Esophagus squamous epithelium (tissue), 5 donors: Measurements from ENCODE around the gene CA6. TPM values are rescaled to one million over a fixed set of nuclear protein-coding genes. Genes with fewer than 3 reads are reported as not detected.

Source experiments
- DNase-seq: peaks from one replicate; lab custom pipeline; 2025; lab: John Stamatoyannopoulos, UW
- H3K27ac ChIP-seq, 4 donors: fragments of 200-600 bp; sonication (generic); one replicate each; pipeline ENCODE4 v1.5.1; 2016 to 2019; ENCODE audit warnings: mild to moderate bottlenecking in 1 of 4
- H3K27me3 ChIP-seq, 4 donors: fragments of 200-600 bp; sonication (generic); 1 replicate in 3 of 4; 2 replicates in 1 of 4; pipeline versions ENCODE4 v1.5.1 to v1.6.0; 2017 to 2021; ENCODE audit warnings: antibody characterized with exemption in 1 of 4
- H3K36me3 ChIP-seq, 3 donors: fragments of 200-600 bp; sonication (generic); one replicate each; pipeline ENCODE4 v1.5.1; 2016 to 2019
- H3K4me1 ChIP-seq, 3 donors: fragments of 200-600 bp; sonication (generic); one replicate each; pipeline ENCODE4 v1.5.1; 2017 to 2019
- H3K4me3 ChIP-seq, 4 donors: fragments of 200-600 bp; sonication (generic); 1 replicate in 3 of 4; 2 replicates in 1 of 4; pipeline ENCODE4 v1.5.1; 2016 to 2019; ENCODE audit warnings: mild to moderate bottlenecking in 2 of 4, moderate library complexity in 1 of 4
- H3K9me3 ChIP-seq, 3 donors: fragments of 200-600 bp; sonication (generic); one replicate each; pipeline ENCODE4 v1.5.1; 2016 to 2019
- POLR2A ChIP-seq, 4 donors: fragments of 450-650 bp; IDR thresholded peaks; one replicate each; pipeline ENCODE4 v1.6.1; 2017; ENCODE audit warnings: antibody characterized with exemption in 4 of 4, mild to moderate bottlenecking in 4 of 4, moderate library complexity in 3 of 4
- WGBS, 2 donors: methylation state at CpG; one replicate each; pipeline ENCODE4 v1.1.5; 2018; 5-methylcytosine and 5-hydroxymethylcytosine counted together
- intact Hi-C: fragments of 100-400 bp; cut with DNase I; formaldehyde crosslinking; loops from one replicate; pipeline ENCODE4 v1.15.0; 2022
- total RNA-seq, 4 donors: library from RNA; depleted of rRNA; stranded (reverse); fragments of >200 nt; gene quantifications; one replicate each; pipeline ENCODE4 v1.1.0, GENCODE V29; 2016
- TF ChIP-seq, protein P1 (sequence below), 6 experiments: fragments of 450-650 bp in 4 of 6; fragments of 200-600 bp in 2 of 6; sonication (generic) in 2 of 6; IDR thresholded peaks; one replicate each; pipeline ENCODE4 v1.5.1; 2016 to 2019; ENCODE audit warnings: antibody characterized with exemption in 6 of 6, mild to moderate bottlenecking in 4 of 6, moderate library complexity in 4 of 6
- donor health status: DM: yes; HTN: yes; CAD: no.

Gene CA6
- total RNA-seq, 4 donors from 2014 or later = not detected

DNA sequence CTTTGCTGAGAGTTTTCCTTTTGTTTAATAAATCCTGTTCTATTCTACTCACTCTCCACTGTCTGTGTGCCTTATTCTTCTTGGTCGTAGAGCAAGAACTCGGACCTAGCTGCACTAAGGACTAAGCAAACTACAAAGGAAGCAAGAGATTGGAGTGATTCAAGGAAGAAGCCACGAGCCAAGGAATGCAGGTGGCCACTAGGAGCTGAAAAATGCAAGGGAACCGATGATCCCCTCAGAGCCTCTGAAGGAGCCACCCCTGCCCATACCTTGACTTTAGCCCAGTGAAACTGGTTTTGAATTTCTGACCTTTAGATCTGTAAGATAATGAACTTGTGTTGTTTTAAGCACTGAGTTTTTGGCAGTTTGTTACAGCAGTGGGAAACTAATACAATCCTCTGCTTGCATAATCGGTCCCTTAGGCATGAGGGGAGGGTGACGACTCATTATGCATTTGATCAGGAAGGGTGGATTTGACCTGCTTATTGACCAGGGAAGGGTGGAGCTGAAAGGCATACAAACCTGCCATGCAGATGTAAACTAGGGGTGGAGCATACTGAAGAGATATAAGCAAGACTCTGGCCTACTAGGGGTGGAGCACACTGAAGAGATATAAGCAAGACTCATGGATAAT lies 6.2 kb upstream of the CA6 start:
- WGBS, 2 donors = 29 to 51% methylated on average over 3 of the region's 6 CpGs
- H3K4me1 ChIP-seq = peaks cover 0 to 21% (median 4%) of the 10 kb centered on the region in 3 donors
- H3K4me3 ChIP-seq = no peak overlapping the region
- no peak for DNase-seq
- H3K27ac ChIP-seq = peak overlapping the region in 3 of 4 donors; percentile 63 to 70 (median 65)
- intact Hi-C loops = no loop called here
- TF ChIP-seq, protein P1, sequence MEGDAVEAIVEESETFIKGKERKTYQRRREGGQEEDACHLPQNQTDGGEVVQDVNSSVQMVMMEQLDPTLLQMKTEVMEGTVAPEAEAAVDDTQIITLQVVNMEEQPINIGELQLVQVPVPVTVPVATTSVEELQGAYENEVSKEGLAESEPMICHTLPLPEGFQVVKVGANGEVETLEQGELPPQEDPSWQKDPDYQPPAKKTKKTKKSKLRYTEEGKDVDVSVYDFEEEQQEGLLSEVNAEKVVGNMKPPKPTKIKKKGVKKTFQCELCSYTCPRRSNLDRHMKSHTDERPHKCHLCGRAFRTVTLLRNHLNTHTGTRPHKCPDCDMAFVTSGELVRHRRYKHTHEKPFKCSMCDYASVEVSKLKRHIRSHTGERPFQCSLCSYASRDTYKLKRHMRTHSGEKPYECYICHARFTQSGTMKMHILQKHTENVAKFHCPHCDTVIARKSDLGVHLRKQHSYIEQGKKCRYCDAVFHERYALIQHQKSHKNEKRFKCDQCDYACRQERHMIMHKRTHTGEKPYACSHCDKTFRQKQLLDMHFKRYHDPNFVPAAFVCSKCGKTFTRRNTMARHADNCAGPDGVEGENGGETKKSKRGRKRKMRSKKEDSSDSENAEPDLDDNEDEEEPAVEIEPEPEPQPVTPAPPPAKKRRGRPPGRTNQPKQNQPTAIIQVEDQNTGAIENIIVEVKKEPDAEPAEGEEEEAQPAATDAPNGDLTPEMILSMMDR (IDR thresholded peaks at IDR 0.05) = peak in 1 of 6 experiments; percentile 40
- TF ChIP-seq POLR2A (IDR thresholded peaks at IDR 0.05) = no peak
- H3K36me3 ChIP-seq = no peaks in the 10 kb centered on the region
- H3K9me3 ChIP-seq = no peaks in the 10 kb centered on the region
- H3K27me3 ChIP-seq = no peaks in the 10 kb centered on the region

DNA sequence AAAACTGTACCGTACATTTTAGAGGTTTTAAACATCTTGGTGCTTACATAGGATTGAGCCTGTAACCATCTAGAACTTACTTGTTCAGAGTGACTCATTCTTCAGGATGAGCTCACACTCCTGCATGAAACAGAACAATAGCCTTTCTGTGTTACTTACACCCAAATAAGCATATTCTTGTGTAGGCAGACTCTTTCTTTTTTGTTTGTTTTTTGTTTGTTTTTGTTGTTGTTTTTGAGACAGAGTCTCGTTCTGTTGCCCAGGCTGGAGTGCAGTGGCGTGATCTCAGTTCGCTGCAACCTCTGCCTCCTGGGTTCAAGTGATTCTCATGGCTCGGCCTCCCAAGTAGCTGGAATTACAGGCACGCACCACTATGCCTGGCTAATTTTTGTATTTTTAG lies 3.8 kb upstream of the CA6 start:
- no peaks in the 10 kb centered on the region for H3K27me3 ChIP-seq
- intact Hi-C loops = no loop called here
- TF ChIP-seq, protein P1 (IDR thresholded peaks at IDR 0.05) = no peak
- no peak for TF ChIP-seq POLR2A (IDR thresholded peaks at IDR 0.05)
- H3K9me3 ChIP-seq = no peaks in the 10 kb centered on the region
- DNase-seq = no peak
- no peaks in the 10 kb centered on the region for H3K36me3 ChIP-seq
- no peak overlapping the region for H3K4me3 ChIP-seq
- H3K4me1 ChIP-seq = peaks cover 0 to 21% (median 4%) of the 10 kb centered on the region in 3 donors
- WGBS, 2 donors = 60 to 62% methylated on average over 6 of the region's 6 CpGs
- peak overlapping the region in 3 of 4 donors; percentile 7 to 40 (median 27) for H3K27ac ChIP-seq

DNA sequence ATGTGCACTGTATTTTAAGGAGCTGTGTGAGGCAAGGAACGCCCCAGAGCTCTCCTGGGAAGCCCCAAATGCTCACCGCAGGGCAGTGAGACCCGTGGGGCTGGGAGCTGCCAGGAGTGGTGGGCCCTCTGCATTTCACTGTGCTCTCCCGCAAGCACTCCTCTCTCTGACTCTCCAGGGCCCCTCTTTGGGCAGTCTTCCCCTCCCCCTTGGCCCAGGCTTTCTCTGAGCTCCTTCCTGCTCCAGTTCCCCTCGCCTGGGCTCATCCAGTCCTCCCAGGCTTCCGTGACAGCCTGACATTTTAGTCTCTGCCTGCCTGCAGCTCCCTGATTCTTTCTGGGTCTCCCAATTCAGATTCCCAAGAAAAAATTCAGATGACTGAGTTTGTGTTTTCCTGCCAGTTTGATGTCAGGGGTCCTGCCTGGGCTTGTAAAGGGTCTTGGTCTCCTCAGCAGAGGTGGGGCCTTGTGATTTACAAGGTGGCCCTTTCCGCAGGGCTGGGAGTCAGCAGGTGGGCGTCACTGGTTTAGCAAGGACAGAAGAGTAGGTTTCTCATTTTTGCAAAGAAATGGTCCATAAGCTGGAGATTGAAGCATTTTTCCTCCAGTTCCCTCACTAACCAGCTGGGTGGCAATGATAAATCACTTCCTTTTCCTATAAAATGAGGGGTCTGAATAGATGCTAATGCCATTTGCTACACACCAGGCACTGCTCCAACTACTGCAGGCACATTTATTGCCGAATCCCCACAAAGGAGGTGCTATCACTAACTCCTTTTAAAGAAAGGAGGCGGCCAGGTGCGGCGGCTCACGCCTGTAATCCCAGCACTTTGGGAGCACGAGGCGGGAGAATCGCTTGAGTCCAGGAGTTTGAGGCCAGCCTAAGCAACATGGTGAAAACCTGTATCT lies 1.9 kb upstream of the CA6 start:
- H3K27me3 ChIP-seq = no peaks in the 10 kb centered on the region
- whole genome bisulfite sequencing, 2 donors = 73 to 74% methylated on average over 14 to 16 of the region's 16 CpGs
- H3K36me3 ChIP-seq = no peaks in the 10 kb centered on the region
- peaks cover 0 to 20% (median 4%) of the 10 kb centered on the region in 3 donors for H3K4me1 ChIP-seq
- no peak for DNase-seq
- no peak overlapping the region for H3K4me3 ChIP-seq
- H3K9me3 ChIP-seq = no peaks in the 10 kb centered on the region
- intact Hi-C loops = no loop called here
- TF ChIP-seq, protein P1 (IDR thresholded peaks at IDR 0.05) = no peak
- TF ChIP-seq POLR2A (IDR thresholded peaks at IDR 0.05) = no peak
- H3K27ac ChIP-seq = no peak overlapping the region

DNA sequence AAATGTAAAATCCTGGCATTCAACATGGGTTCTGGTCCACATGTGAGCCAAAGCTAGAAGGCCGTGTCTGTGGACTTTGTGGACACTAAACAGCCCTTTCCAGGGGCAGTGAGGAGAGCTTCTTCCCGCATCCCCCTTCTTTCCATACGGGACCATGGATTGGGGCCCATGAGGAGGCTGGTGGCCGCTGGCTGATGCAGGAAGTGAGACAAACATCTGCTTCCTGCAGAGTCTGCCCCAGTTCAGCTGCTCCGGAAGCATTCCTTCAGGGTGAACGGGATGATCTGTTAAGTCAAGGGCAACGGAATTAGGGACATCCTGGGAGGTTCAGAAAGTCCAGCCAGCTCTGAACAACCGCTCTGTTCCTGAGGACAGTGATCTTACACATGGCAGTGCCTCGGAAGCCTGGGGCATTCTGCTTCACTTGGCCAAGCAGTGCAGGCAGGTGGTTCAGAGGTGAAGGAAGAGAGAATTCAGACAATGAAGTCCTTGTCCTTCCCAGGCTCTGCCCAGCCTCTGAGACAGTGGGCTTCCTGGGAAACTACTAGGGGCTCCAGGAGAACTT lies 1.5 kb downstream of the CA6 start:
- WGBS, 2 donors = 79% methylated on average over 5 of the region's 9 CpGs; no CpG with 5 or more reads in 1 of the 2 donors
- no peak overlapping the region for H3K27ac ChIP-seq

More for the DNA sequence above, 1.5 kb downstream of the CA6 start:
- Histone ChIP-seq H3K36me3 (no peaks in the 10 kb centered on the region), H3K27me3 (no peaks in the 10 kb centered on the region), H3K9me3 (no peaks in the 10 kb centered on the region), H3K4me3 (no peak overlapping the region), H3K4me1 (peaks cover 0 to 2% (median under 1%) of the 10 kb centered on the region in 3 donors)
- intact Hi-C loops = loop anchor here (5.0 kb wide), 1 partner anchor 115 kb away; no protein-coding TSS in a partner anchor
- no peak for DNase-seq
- TF ChIP-seq POLR2A (IDR thresholded peaks at IDR 0.05) = no peak
- TF ChIP-seq, protein P1 (IDR thresholded peaks at IDR 0.05) = no peak
